ENCODE results near the gene GALM. TPM values are rescaled to one million over a fixed set of nuclear protein-coding genes. Genes with fewer than 3 reads are reported as not detected.

GALM gene
- total and polyA plus RNA-seq, 2 of the 13 experiments (the other 11 are each of a cell fraction or from before 2014, with no cell fraction given), result 65.5 to 90.0 TPM

DNA sequence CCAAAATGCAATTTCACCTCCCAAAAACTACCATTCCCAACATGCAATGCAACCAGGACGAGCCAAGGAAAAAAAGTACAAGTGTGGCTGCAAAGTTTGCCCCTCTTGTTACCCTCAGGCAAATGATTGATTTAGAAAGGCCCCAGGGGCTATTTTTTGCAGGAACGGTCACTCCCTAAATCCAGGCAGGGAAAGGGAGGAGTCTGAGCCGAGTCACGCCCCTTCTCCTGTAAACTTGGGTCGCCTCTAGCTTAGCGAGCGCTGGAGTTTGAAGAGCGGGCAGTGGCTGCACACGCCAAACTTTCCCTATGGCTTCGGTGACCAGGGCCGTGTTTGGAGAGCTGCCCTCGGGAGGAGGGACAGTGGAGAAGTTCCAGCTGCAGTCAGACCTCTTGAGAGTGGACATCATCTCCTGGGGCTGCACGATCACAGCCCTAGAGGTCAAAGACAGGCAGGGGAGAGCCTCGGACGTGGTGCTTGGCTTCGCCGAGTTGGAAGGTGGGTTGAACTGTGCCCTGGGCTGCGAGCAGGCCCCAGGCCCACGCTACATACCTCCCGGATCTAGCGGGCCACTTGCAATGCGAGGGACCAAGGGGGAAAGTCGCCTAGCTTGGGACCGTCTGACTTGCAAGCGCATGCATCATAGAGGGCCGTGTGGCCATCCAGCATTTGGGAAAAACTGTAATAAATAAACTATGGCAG, at the start of gene GALM (continued):
- TF ChIP-seq HES4 (CRISPR knock-in tag; IDR thresholded peaks at IDR 0.05; ENCODE audit: borderline replicate concordance) (peak; percentile 94), ZNF570 (CRISPR knock-in tag; IDR thresholded peaks at IDR 0.05; ENCODE audit: borderline replicate concordance) (no peak), ZNF468 (CRISPR knock-in tag; IDR thresholded peaks at IDR 0.05) (no peak), PCBP1 (IDR thresholded peaks at IDR 0.05; ENCODE audit: borderline replicate concordance, low read depth, low read length) (no peak), CEBPG (CRISPR knock-in tag; IDR thresholded peaks at IDR 0.05) (peak; percentile 66), MIXL1 (CRISPR knock-in tag; IDR thresholded peaks at IDR 0.05) (peak; percentile 81), NFE2 (CRISPR knock-in tag; IDR thresholded peaks at IDR 0.05) (no peak), ZNF343 (CRISPR knock-in tag; IDR thresholded peaks at IDR 0.05) (no peak; the same call in 1 of the 2 replicates), ZNF24 (IDR thresholded peaks at IDR 0.05) (no peak), ZNF44 (CRISPR knock-in tag; IDR thresholded peaks at IDR 0.05) (peak; percentile 91; the same call in 1 of the 2 replicates), ZNF713 (CRISPR knock-in tag; IDR thresholded peaks at IDR 0.05) (no peak), ARHGAP35 (CRISPR knock-in tag; IDR thresholded peaks at IDR 0.05; ENCODE audit: borderline replicate concordance) (peak; percentile 85), AGO2 (optimal IDR thresholded peaks at IDR 0.05; ENCODE audit: low read depth, low read length) (peak; percentile 57), ZNF790 (CRISPR knock-in tag; IDR thresholded peaks at IDR 0.05; ENCODE audit: borderline replicate concordance) (no peak; the same call in 1 of the 2 replicates), CENPX (CRISPR knock-in tag; IDR thresholded peaks at IDR 0.05) (no peak), RFXAP (CRISPR knock-in tag; IDR thresholded peaks at IDR 0.05; ENCODE audit: borderline replicate concordance) (peak; percentile 63), PAF1 (CRISPR knock-in tag; IDR thresholded peaks at IDR 0.05) (no peak), BORCS8-MEF2B (CRISPR knock-in tag; IDR thresholded peaks at IDR 0.05) (0 out of 2 replicates have a peak, but pooled peaks have one; percentile 33), ZBTB7A (CRISPR knock-in tag; IDR thresholded peaks at IDR 0.05) (peak; percentile 85)
- TF ChIP-seq, protein P1, sequence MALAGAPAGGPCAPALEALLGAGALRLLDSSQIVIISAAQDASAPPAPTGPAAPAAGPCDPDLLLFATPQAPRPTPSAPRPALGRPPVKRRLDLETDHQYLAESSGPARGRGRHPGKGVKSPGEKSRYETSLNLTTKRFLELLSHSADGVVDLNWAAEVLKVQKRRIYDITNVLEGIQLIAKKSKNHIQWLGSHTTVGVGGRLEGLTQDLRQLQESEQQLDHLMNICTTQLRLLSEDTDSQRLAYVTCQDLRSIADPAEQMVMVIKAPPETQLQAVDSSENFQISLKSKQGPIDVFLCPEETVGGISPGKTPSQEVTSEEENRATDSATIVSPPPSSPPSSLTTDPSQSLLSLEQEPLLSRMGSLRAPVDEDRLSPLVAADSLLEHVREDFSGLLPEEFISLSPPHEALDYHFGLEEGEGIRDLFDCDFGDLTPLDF (CRISPR knock-in tag; IDR thresholded peaks at IDR 0.05), result peak; percentile 36; the same call in 1 of the 2 replicates
- TF ChIP-seq, protein P2, sequence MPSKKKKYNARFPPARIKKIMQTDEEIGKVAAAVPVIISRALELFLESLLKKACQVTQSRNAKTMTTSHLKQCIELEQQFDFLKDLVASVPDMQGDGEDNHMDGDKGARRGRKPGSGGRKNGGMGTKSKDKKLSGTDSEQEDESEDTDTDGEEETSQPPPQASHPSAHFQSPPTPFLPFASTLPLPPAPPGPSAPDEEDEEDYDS (CRISPR knock-in tag; IDR thresholded peaks at IDR 0.05), result peak; percentile 91; the same call in 1 of the 2 replicates
- TF ChIP-seq, protein P3, sequence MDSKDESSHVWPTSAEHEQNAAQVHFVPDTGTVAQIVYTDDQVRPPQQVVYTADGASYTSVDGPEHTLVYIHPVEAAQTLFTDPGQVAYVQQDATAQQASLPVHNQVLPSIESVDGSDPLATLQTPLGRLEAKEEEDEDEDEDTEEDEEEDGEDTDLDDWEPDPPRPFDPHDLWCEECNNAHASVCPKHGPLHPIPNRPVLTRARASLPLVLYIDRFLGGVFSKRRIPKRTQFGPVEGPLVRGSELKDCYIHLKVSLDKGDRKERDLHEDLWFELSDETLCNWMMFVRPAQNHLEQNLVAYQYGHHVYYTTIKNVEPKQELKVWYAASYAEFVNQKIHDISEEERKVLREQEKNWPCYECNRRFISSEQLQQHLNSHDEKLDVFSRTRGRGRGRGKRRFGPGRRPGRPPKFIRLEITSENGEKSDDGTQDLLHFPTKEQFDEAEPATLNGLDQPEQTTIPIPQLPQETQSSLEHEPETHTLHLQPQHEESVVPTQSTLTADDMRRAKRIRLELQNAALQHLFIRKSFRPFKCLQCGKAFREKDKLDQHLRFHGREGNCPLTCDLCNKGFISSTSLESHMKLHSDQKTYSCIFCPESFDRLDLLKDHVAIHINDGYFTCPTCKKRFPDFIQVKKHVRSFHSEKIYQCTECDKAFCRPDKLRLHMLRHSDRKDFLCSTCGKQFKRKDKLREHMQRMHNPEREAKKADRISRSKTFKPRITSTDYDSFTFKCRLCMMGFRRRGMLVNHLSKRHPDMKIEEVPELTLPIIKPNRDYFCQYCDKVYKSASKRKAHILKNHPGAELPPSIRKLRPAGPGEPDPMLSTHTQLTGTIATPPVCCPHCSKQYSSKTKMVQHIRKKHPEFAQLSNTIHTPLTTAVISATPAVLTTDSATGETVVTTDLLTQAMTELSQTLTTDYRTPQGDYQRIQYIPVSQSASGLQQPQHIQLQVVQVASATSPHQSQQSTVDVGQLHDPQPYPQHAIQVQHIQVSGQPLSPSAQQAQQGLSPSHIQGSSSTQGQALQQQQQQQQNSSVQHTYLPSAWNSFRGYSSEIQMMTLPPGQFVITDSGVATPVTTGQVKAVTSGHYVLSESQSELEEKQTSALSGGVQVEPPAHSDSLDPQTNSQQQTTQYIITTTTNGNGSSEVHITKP (CRISPR knock-in tag; IDR thresholded peaks at IDR 0.05; ENCODE audit: low read depth), result peak; percentile 96
- TF ChIP-seq, protein P4, sequence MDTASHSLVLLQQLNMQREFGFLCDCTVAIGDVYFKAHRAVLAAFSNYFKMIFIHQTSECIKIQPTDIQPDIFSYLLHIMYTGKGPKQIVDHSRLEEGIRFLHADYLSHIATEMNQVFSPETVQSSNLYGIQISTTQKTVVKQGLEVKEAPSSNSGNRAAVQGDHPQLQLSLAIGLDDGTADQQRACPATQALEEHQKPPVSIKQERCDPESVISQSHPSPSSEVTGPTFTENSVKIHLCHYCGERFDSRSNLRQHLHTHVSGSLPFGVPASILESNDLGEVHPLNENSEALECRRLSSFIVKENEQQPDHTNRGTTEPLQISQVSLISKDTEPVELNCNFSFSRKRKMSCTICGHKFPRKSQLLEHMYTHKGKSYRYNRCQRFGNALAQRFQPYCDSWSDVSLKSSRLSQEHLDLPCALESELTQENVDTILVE (CRISPR knock-in tag; IDR thresholded peaks at IDR 0.05), result 0 out of 2 replicates have a peak, but pooled peaks have one; percentile 69
- TF ChIP-seq, protein P5, sequence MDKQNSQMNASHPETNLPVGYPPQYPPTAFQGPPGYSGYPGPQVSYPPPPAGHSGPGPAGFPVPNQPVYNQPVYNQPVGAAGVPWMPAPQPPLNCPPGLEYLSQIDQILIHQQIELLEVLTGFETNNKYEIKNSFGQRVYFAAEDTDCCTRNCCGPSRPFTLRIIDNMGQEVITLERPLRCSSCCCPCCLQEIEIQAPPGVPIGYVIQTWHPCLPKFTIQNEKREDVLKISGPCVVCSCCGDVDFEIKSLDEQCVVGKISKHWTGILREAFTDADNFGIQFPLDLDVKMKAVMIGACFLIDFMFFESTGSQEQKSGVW (CRISPR knock-in tag; IDR thresholded peaks at IDR 0.05; ENCODE audit: borderline replicate concordance), result no peak

Data from HepG2 (cell line).